HG03457 (cell line): Measurements from ENCODE around the gene ZFAND2B.
"Not testable (repeated sequence)": the region's sequence is repeated elsewhere in the genome, so short reads cannot be mapped to it uniquely, and the experiment has no call there.

Source experiments
- ATAC-seq: cut with Tn5 transposase; IDR thresholded peaks from one replicate; pipeline ENCODE4 v1.9.1; 2021; ENCODE audit warnings: moderate number of reproducible peaks; ENCODE audit not compliant: unreplicated experiment

The ZFAND2B gene

DNA sequence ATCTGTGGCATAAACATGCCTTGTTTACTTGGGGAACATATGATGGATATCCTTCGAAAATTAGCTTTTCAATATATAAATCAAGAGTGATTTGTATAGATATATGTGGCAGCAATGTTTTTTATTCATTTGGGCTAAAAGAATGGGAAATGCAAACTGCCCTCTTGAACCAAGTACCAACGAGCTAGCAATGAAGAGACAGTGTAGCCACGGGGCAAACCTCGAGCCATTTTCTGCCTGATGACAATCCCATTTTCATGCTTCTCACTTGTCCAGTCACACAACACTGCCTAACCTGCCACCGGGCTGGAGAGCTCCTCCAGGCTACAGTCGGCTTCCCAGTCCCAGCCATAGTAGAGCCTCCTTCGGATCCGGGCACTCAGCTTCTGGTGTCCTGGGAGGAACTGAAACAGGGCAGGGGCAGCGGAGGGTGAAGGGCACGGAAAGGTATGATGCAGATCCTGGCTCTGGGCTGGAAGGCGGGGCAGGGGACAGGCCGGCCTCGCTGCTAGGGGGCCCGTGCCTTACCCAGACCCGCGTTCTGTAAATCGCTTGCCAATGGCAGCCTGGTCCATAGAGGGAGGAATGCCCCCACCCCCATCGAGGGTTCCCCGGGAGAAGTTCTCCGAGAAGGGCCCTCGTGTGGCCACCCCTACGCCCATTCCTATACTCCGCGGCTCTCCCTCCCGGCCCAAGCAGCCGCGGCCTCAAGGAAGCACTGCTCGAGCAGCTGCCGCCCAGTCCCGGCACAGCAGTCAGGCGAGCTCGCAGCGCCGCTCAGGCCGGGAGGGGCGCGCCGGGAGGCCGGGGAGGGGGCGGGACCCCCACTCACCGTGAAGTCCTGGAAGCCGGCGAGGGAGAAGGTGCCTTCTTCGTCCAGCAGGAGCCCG, 30.4 kb upstream of the ZFAND2B start:
- peak; percentile 16 for ATAC-seq

DNA sequence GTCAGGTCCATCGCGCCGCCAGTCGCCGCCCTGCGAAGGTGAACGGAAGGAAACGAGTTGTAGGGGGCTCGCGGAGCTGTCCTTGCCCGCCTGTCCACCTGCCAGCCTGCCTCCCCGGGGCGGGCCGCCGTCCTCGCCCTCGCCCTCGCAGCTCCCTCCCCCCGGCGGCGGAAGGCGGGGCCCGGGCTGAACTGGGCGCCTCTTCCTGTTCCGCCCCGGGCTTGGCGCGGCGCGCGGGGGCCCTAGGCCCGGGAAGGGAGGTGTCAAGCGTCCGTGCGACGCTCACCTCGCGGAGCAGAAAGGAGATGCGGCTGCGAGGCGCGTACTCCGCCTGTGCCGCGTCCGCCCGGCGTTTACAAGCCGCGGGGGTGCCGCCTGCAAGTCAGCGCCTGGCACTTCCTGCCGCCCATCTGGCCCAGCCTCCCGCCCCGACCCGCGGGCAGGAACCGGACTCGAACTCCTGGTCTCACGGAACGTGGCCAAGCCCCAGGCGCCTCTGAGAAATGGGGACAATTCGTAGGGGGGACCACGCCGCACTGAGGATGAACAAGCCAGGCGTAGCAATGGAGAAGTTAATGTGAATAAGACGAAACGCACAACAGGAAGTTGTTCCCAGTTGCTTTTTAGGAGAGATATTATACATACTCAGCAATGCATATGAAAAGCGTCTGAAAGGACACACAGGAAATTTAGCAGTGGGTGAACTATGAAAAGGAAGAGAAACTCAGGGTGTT, 29.6 kb upstream of the ZFAND2B start, which contains the start of gene CNPPD1:
CNPPD1 (minus strand) TSS at position 108 of the 734 bp plus-strand sequence; CDS start at position 11, 97 bp downstream.
- ATAC-seq, result peak; percentile 42

DNA sequence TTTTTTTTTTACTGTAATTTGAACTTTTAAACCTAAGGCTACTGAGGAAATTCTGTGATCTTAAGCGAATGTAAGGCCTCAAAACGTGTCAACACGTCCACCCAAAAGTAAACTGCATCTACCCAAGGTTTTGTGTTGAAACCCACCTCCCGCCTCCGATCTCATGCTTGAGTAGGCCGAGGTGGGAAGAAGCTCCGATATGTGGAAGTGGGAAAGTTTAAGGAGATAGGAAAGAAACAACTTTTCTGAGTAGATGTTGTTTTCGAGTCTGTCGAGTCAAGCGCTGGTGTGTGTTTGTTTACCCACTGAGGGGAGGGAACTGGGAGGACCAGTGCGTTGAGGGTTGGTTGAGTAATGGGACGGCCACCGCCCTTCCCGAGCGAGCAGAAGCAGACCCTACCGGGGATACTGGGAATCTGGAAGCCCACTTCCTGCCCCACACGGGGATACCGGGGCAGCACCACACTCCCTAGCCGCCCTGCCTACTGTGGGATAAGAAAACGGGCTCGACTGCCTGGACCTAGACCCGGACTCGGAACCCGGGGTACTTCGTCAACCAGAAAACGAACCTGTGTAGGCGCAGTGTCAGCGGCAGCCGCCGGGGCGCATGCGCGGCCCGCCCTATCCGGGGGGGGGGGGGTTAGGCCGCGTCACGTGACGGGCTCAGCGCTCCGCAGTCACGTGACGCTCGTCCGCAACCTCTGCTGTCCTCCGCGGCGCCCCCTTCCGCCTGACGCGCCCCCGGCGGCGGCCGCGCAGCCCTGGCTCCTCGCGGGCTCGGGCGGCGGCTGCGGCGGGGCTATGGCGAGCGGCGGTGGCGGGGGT, 28.8 kb upstream of the ZFAND2B start, which contains the start of gene RETREG2:
RETREG2 (plus strand) TSS at position 724 of the 825 bp plus-strand sequence; CDS start at position 802, 78 bp downstream.
- no peak for ATAC-seq

DNA sequence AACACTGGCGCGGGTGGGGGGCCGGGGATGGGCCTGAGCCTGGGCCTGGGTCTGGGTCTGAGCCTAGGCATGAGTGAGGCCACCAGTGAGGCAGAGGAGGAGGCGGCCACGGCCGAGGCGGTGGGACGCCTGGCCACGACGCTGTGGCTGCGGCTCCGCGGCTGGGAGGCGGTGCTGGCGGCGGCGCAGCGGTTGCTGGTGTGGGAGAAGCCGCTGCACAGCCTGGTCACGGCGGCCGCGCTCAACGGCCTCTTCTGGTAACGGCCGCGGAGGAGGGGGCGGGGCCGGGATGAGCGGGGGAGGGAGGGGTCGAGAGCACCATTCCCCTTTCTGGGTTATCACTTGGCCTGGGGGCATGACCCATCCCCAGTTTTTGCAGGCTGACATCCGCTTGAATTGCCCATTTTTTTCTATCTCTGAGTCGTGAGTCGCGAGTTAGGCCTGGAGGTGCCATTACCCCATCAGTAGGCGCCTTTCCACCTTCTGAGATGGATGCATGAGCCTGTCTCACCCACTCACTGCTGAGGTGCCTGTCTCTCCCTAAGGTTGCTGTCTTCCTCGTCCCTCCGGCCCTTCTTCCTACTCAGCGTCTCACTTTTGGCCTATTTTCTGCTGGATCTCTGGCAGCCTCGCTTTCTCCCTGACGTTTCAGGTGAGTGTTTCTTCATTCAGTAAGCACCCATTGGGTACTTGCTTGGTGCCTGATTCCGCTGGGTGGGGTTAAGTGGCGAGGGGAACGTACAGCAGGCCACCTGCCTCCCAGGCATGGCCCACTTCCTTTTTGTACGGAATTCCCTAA, 28.0 kb upstream of the ZFAND2B start:
- no peak for ATAC-seq

DNA sequence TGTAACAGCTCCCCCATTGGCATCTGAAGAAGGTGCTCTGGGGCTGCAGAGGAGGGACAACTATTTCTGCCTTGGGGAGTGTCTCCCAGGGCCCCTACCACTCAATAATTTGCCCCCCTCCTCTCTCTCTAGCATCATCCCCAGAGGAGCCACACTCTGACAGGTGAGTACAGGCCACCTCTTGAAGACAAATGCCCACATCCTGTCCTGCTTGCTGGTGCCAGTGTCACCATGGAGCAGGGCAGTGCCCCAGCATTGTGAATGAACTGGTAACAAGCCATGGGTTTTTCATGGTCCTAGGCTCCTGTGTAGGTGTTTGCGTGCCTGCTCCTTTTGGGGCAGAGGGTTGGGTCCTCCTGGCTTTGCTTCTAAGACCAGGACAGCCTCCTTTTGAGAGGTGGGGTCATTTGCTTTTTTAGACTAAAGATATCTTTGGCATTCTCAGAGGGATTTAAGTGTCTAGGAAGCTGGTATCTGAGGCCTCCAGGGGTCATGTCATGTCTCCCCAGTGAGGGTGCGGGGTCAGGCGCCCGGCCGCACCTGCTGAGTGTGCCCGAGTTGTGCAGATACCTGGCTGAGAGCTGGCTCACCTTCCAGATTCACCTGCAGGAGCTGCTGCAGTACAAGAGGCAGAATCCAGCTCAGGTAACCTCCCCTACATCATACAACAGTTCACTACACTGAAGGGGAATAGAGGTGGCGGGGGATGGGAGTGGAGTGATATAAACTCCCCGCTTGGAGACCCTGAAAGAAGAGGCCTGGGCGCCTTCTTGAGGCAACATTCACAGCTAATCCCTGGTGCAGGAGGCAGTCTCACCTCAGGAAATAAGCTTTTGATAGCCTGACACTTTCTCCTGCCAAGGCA, 26.7 kb upstream of the ZFAND2B start:
- no peak for ATAC-seq

DNA sequence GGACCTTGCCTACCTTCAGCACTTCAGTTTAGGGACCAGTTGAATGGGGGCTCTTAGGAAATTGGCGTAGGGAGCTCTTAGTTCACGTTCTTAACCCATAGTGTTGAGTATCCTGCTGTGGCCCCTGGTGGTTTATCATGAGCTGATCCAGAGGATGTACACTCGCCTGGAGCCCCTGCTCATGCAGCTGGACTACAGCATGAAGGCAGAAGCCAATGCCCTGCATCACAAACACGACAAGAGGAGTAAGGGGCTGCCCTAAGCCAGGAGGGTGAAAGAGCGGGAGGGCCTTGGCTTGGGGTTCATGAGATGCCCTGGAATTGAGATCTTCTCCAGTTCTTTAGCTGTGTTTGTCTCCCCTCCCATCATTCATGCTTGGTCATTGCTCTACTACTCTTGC, 25.6 kb upstream of the ZFAND2B start:
- ATAC-seq, result no peak

DNA sequence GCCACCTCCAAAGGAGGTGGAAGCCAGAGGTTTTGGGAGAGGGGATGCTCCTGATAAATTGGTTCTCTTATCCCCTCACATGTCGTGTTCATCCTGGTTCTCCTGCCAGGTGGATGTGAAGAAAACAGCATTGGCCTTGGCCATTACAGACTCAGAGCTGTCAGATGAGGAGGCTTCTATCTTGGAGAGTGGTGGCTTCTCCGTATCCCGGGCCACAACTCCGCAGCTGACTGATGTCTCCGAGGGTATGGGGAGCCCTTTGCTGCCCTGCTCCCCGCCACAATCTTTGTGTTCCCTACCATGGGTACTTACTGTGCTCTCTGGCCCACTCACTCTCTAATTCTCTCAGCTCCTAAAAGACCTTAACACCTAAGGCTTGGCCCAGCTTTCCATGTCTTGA, 25.1 kb upstream of the ZFAND2B start:
- ATAC-seq, result no peak

DNA sequence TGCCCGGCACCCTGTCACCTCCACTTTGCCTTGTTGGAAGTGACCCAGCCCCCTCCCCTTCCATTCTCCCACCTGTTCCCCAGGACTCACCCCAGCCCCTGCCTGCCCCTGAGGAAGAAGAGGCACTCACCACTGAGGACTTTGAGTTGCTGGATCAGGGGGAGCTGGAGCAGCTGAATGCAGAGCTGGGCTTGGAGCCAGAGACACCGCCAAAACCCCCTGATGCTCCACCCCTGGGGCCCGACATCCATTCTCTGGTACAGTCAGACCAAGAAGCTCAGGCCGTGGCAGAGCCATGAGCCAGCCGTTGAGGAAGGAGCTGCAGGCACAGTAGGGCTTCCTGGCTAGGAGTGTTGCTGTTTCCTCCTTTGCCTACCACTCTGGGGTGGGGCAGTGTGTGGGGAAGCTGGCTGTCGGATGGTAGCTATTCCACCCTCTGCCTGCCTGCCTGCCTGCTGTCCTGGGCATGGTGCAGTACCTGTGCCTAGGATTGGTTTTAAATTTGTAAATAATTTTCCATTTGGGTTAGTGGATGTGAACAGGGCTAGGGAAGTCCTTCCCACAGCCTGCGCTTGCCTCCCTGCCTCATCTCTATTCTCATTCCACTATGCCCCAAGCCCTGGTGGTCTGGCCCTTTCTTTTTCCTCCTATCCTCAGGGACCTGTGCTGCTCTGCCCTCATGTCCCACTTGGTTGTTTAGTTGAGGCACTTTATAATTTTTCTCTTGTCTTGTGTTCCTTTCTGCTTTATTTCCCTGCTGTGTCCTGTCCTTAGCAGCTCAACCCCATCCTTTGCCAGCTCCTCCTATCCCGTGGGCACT, 24.0 kb upstream of the ZFAND2B start:
- ATAC-seq, result no peak

DNA sequence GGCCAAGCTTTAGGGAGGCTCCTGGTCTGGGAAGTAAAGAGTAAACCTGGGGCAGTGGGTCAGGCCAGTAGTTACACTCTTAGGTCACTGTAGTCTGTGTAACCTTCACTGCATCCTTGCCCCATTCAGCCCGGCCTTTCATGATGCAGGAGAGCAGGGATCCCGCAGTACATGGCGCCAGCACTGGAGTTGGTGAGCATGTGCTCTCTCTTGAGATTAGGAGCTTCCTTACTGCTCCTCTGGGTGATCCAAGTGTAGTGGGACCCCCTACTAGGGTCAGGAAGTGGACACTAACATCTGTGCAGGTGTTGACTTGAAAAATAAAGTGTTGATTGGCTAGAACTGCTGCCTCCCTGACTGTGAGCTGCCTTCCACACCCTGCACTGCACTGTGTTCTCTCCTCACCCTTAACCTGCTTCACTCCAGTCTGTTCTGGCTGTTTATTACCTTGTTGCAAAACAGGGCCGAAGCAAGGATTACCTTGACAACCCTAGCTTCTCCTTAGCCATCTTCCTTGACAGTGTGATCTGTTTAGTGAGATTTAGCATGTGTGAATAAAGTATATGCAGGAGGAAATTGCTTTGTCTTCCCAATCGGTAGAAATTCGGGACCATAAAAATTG, 23.3 kb upstream of the ZFAND2B start:
- no peak for ATAC-seq

DNA sequence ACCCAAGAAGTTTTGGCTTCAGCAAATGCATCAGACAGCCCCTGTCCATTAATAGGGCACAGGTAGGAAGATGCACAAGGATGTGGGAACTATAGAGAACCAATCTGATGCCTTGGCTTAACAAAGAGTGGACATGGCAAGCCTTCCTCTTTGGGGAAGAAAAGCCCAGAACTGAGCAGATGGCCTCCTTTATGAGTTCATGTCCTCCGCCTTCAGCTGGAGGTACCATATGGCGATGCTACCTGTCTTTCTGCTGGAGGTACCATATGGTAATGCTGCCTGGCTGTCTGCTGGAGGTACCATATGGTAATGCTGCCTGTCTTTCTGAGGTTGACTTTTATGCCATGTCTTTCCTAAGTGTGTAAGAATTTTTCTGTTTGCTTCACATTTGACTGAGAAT, 22.5 kb upstream of the ZFAND2B start:
- ATAC-seq, result no peak

DNA sequence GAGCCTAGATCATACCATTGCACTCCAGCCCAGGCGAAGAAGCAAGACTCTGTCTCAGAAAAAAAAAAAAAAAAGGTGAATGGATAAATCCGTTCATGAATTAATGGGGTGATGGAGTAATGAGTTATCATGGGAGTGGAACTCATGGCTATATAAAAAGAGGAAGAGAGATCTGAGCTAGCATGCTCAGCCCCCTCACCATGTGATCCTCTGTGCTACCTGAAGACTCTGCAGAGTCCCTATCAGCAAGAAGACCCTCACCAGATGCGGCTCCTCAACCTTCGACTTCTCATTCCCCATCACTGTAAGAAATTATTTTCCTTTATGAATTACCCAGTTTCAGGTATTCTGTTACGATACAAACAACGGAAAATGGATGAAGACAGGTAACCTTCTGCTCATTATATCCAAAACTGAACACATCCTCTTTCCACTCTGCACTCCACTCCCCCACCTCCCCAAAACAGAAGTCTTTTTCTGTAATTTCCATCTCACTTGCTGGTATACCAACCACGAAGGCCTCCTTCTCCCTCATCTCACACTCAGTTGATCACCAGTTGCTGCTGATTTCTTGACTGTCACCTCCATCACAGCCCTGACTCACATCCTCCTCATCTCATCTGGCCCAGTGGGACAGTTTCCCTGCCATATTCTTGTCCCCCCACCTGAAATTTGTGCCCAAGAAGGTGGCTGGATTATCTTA, 19.7 kb upstream of the ZFAND2B start:
- ATAC-seq, result no peak

DNA sequence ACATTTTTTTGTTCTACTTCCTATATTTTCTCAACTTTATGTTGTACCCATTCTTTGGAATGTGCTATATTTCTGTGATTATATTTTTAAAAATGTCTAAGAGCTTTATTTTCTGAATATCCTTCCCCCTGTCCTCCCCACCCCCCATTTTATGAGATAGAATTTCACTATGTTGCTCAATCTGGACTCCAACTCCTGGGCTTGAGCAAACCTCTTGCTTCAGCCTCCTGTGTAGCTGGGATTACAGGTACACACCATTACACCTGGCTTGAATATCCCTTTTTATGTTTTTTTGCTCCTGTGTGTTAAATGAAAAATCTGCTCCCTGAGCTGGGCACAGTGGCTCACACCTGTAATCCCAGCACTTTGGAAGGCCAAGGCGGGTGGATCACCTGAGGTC, 9.2 kb upstream of the ZFAND2B start:
- no peak for ATAC-seq

DNA sequence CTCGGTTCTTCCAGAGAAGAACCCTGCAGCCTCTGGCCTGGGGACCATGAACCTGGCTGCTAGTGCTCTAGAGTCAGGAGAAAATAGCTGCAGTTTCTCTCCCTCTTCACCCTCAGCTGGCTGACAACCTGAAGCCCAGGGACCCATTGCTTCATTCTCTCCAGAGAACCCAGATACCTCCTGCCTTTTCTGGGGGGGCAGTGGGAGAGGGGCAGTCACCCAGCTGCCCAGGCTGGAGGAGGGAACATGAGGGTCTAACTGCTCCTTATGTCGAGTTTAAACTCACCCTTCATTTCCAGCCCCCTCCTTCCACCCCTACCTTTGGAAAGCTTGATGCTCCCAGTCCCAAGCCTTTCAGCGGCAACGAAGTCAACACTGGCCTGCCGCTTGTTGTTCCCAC, 7.6 kb upstream of the ZFAND2B start:
- no peak for ATAC-seq

DNA sequence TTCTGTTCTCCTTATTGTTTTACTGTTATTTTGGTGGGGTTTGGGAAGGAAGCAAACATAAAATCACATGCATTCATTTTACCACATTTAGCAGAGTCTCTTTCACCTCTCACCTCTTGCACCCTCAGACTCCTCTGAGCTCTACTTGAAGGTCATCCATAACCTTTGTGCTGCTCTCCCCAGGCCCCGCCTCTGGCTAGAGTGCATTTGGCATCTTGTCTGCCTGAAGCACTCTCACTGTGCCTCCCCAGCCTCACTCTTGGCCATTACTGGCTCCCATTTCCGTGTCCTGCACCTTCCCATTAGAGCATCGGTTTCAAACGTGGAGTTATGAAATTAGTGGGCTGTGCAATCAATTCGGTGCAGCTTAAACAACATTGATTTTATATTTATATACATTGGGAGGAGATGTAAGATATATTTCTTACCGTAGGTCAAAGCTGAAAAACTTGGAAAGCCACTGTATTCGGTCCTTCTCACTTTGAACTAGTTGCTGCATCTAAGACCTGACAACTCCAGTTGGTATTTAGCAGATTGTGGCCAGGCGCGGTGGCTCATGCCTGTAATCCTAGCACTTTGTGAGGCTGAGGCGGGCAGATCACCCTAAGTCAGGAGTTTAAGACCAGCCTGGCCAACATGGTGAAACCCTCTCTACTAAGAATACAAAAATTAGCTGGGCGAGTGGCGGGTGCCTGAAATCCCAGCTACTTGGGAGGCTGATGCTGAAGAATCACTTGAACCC, 6.9 kb upstream of the ZFAND2B start:
- no peak for ATAC-seq

DNA sequence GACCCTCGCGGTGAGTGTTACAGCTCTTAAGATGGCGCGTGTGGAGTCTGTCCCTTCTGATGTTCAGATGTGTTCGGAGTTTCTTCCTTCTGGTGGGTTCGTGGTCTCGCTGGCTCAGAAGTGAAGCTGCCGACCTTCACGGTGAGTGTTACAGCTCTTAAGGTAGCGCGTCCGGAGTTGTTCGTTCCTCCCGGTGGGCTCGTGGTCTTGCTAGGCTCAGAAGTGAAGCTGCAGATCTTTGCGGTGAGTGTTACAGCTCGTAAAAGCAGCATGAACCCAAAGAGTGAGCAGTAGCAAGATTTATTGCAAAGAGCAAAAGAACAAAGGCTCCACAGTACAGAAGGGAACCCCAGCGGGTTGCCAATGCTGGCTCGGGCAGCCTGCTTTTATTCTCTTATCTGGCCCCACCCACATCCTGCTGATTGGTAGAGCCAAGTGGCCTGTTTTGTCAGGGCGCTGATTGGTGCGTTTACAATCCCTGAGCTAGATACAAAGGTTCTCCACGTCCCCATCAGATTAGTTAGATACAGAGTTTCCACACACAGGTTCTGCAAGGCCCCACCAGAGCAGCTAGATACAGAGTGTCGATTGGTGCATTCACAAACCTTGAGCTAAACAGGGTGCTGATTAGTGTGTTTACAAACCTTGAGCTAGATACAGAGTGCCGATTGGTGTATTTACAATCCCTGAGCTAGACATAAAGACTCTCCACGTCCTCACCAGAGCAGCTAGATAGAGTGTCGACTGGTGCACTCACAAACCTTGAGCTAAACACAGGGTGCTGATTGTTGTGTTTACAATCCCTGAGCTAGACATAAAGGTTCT, 5.9 kb upstream of the ZFAND2B start:
- not testable (repeated sequence) for ATAC-seq

DNA sequence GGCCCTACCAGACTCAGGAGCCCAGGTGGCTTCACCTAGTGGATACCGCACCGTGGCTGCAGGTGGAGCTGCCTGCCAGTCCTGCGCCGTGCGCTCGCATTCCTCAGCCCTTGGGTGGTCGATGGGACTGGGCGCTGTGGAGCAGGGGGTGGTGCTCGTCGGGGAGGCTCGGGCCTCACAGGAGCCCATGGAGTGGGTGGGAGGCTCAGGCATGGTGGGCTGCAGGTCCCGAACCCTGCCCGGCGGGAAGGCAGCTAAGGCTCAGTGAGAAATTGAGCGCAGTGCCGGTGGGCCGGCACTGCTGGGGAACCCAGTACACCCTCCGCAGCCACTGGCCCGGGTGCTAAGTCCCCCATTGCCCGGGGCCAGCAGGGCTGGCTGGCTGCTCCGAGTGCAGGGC, 5.3 kb upstream of the ZFAND2B start:
- ATAC-seq, result not testable (repeated sequence)
